KMS-11 (cell line): ENCODE measurements around the gene HK3.

Experiments used
- H2AFZ ChIP-seq: fragments of 200-600 bp; sonication (generic); 2 replicates; pipeline ENCODE4 v1.6.1; 2016; ENCODE audit warnings: antibody characterized with exemption, mixed run types, low read depth
- H3K27ac ChIP-seq: fragments of 200-600 bp; sonication (generic); 2 replicates; pipeline ENCODE4 v1.6.1; 2016; ENCODE audit warnings: mild to moderate bottlenecking, mixed run types
- H3K27me3 ChIP-seq: fragments of 200-600 bp; sonication (generic); 2 replicates; pipeline ENCODE4 v1.6.1; 2017; ENCODE audit warnings: mild to moderate bottlenecking, low read depth, mixed run types, moderate library complexity; ENCODE audit not compliant: insufficient read depth
- H3K36me3 ChIP-seq: fragments of 200-600 bp; sonication (generic); 2 replicates; pipeline ENCODE4 v1.6.1; 2017; ENCODE audit warnings: mild to moderate bottlenecking, mixed run types; ENCODE audit not compliant: insufficient read depth
- H3K4me1 ChIP-seq: fragments of 200-600 bp; sonication (generic); 2 replicates; pipeline ENCODE4 v1.6.1; 2016; ENCODE audit warnings: mild to moderate bottlenecking, low read depth, mixed run types; ENCODE audit not compliant: poor library complexity, severe bottlenecking
- H3K4me2 ChIP-seq: fragments of 200-600 bp; sonication (generic); 2 replicates; pipeline ENCODE4 v1.7.0; 2016; ENCODE audit warnings: mild to moderate bottlenecking, mixed run types
- H3K4me3 ChIP-seq: fragments of 200-600 bp; sonication (generic); IDR thresholded peaks from 2 replicates; pipeline ENCODE4 v1.6.1; 2017; ENCODE audit warnings: low read depth, low read length, mixed read lengths; ENCODE audit not compliant: insufficient read depth
- H3K79me2 ChIP-seq: fragments of 200-600 bp; sonication (generic); 2 replicates; pipeline ENCODE4 v1.6.1; 2016; ENCODE audit warnings: low read depth, mixed run types; ENCODE audit not compliant: insufficient read depth
- H3K9ac ChIP-seq: fragments of 200-600 bp; sonication (generic); 2 replicates; pipeline ENCODE4 v1.6.1; 2016; ENCODE audit warnings: mild to moderate bottlenecking, mixed run types
- H4K20me1 ChIP-seq: fragments of 200-600 bp; sonication (generic); 2 replicates; pipeline ENCODE4 v1.6.1; 2016; ENCODE audit warnings: mild to moderate bottlenecking, mixed run types; ENCODE audit not compliant: insufficient read depth
- CTCF ChIP-seq: fragments of 200-600 bp; sonication (generic); conservative IDR thresholded peaks from 2 replicates; pipeline ENCODE4 v1.6.1; 2017; ENCODE audit warnings: low read depth, mild to moderate bottlenecking, antibody characterized with exemption, low read length, moderate library complexity, mixed read lengths

The HK3 gene

DNA sequence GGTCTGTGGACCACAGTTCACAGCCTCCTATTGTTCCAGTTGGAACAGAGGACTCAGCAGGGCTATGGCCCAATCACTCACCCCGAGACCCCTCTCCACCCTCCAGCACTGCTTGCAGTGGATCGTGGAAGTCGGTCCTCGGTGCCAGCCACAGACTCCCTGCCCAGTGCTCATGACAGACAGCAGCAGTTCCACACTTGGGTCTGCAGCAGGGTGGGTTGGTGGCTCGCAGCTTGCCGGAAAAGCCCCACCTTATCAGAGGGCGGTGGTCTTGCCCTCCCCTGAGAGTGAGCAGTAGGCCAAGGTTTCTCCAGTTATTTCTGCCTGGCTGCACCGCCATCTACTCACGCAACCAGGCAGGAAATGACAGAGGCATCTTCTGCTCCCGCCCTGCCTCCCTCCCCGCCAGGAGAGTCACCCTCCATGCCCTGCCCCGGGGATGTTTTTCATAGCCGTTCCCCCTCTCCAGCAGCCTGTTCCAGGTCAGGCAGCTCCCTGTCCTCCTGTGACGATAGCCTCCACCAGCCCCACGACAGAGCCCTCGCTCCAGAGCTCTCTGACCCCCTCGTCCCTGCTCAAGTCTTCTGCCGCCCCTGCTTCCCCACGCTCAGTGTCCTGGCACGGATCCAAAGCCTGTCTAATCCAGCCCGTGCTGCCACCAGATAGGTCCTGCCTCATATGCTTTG lies 54.3 kb downstream of the HK3 start:
- no peak for TF ChIP-seq CTCF
- H3K4me1 ChIP-seq, result peaks cover 9% of the 10 kb centered on the region
- H3K4me3 ChIP-seq, result no peak overlapping the region
- peaks cover 59% of the 10 kb centered on the region for H3K27me3 ChIP-seq
- no peak overlapping the region for H3K27ac ChIP-seq
- H3K79me2 ChIP-seq, result no peaks in the 10 kb centered on the region
- no peak overlapping the region for H2AFZ ChIP-seq
- H3K9ac ChIP-seq, result no peak overlapping the region
- no peaks in the 10 kb centered on the region for H3K36me3 ChIP-seq
- H4K20me1 ChIP-seq, result no peaks in the 10 kb centered on the region
- no peak overlapping the region for H3K4me2 ChIP-seq

GRCh38 chr5:176844281-176844680 lies 54.9 kb downstream of the HK3 start:
- no peak overlapping the region for H2AFZ ChIP-seq
- H3K79me2 ChIP-seq, result no peaks in the 10 kb centered on the region
- no peak for TF ChIP-seq CTCF
- H3K27ac ChIP-seq, result no peak overlapping the region
- no peaks in the 10 kb centered on the region for H4K20me1 ChIP-seq
- no peak overlapping the region for H3K4me2 ChIP-seq
- H3K4me1 ChIP-seq, result peaks cover 10% of the 10 kb centered on the region
- H3K27me3 ChIP-seq, result peaks cover 59% of the 10 kb centered on the region
- no peaks in the 10 kb centered on the region for H3K36me3 ChIP-seq
- H3K9ac ChIP-seq, result no peak overlapping the region
- no peak overlapping the region for H3K4me3 ChIP-seq

- no peaks in the 10 kb centered on the region for H3K79me2 ChIP-seq
- H3K27ac ChIP-seq, result no peak overlapping the region
- H2AFZ ChIP-seq, result no peak overlapping the region
- H3K4me2 ChIP-seq, result no peak overlapping the region
- H3K9ac ChIP-seq, result no peak overlapping the region
- no peaks in the 10 kb centered on the region for H3K36me3 ChIP-seq
- peaks cover 10% of the 10 kb centered on the region for H3K4me1 ChIP-seq
- peaks cover 55% of the 10 kb centered on the region for H3K27me3 ChIP-seq
- H4K20me1 ChIP-seq, result no peaks in the 10 kb centered on the region
- no peak for TF ChIP-seq CTCF
- H3K4me3 ChIP-seq, result no peak overlapping the region
These were observed 55.5 kb downstream of the HK3 start for GRCh38 chr5:176843673-176844072.

DNA sequence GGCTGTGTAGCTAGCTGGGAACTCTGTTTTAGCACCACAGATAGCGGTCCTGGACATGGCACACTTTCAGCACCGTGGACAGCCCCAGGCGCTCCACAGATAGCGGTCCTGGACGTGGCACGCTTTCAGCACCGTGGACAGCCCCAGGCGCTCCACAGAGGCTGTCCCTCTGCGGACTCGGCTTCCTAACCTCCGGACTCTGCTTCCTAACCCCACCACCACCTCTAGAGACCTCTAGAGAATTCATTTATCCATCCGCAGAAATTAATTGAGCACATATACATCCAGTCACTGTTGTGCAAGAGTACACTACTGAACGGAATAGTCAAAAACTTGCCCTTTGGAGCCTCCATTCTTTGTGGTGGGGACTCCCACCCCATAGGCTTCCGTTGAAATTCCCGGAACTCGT lies 61.4 kb downstream of the HK3 start:
- Histone ChIP-seq H3K4me1 (peaks cover 10% of the 10 kb centered on the region), H3K27me3 (peaks cover 43% of the 10 kb centered on the region; the same call in 1 of the 2 replicates), H3K4me3 (no peak overlapping the region), H3K4me2 (no peak overlapping the region), H3K9ac (no peak overlapping the region), H3K36me3 (no peaks in the 10 kb centered on the region), H3K27ac (no peak overlapping the region), H2AFZ (no peak overlapping the region), H4K20me1 (no peaks in the 10 kb centered on the region), H3K79me2 (no peaks in the 10 kb centered on the region)
- no peak for TF ChIP-seq CTCF
